Stimulated activated CD4-positive, alpha-beta T cell treated with anti-CD3 and anti-CD28 coated beads, Interleukin-4, amount 100 ng/mL, for 4 hours (primary cell): ENCODE results near the gene SMIM36.
"Not testable (repeated sequence)": the region's sequence is repeated elsewhere in the genome, so short reads cannot be mapped to it uniquely, and the experiment has no call there.

ENCODE experiments used
- DNase-seq, 2 experiments: peaks; one replicate each; pipeline ENCODE4 v3.0.0-alpha.2; 2020

Gene SMIM36

DNA sequence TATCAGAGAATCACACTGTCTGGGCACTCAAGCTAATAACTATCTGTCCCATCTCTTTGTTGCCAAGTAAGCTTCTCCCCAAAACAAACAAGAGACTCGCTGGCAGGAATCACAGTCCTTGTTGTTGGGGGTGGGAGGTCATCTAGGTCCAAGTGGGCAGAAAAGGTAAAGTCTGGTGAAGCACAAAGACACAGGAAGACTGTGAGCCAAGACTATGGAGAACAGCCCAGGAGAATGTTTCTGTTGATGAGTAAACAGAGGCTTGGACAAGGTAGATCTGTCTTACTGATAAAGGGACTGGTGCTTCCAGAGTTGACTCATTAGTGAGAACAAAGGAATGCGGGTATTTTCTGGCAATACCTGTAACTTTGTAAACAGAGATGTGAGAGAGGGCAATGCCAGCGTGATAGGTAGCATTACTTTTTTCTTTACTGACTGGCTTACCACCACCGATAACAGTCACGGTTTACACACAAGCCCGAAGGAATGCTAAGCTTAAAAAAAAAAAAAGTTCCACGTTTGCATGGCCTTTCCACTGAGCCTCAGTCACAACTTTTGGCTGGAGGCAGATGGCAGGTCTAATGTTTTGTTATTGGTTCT lies 78.1 kb downstream of the SMIM36 start:
- DNase-seq, result no peak

DNA sequence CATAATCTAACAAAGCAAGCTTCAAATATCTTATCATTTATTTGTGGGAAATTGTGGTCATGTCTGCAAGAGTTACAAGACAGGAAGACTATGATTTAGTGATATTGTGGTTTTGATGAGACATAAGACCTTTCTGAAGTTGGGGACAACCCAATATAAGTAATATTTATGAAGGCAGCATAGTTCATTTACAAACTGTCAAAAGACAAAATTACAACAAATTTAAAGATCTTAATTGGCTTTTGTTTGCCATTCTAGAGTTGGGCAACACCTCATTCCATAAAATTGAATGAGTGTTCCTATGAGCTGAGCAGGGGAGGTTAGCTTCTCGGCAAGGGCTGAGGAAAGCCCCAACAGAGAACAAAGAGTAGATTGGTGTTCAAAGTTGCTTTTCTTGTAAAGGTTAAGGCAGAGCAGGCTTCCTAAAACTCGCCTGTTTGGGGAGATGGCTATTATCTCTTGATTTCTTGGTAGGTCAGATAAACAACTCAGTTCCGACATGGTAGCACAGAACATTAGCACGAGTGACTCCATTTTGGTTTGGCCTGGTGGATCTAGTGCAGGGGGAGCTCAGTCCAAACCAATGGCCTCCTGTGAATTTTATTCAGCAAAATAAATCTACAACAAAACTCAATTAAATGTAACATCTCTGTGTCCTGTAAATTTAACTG lies 78.8 kb downstream of the SMIM36 start:
- no peak for DNase-seq

DNA sequence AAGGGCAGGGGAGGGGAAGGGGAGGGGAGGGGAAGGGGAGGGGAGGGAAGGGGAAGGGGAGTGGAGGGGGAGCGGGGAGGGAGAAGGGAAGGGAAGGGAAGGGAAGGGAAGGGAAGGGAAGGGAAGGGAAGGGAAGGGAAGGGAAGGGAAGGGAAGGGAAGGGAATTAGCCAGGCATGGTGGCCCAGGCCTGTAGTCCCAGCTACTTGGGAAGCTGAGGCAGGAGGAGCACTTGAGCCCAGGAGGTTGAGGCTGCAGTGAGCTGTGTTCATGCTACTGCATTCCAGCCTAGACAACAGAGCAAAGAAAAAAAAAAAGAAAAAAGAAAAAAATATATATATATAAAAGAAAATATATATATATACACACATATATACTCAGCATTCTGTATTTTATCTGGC lies 79.3 kb downstream of the SMIM36 start:
- DNase-seq, result not testable (repeated sequence)

DNA sequence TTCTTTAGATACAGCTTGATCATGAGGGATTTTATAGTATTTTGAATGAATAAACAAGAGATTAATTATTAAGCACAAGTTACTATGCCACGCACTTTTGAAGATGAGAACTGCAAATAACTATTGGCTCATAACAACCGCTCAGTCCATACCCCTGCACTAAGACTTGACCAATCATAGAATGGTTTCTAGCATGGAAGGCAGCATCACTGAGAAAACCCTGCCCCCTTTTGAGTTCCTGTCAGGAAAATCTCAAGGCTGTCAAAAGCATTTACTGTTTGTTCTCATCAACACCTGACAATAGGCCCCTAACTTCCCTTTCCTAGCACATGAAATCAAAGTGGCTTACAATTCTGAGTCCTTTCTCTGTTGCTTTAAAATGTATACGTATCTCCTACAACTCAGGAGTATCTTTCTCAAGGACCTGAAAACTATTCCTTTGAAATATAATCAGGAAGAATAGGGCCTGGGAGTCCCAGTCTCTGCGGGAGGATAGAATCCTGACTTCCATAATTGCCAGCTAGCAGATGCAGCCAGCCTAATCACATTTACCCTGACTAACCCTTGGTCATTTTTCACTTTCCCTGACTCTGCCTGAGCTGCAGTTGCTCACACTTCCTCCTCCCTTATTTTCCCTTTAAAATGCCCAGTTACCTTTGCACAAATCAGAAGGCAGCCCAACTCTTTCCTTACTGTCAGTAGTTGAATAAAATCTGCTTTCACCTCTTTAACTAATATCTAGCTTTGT lies 80.5 kb downstream of the SMIM36 start:
- no peak for DNase-seq

DNA sequence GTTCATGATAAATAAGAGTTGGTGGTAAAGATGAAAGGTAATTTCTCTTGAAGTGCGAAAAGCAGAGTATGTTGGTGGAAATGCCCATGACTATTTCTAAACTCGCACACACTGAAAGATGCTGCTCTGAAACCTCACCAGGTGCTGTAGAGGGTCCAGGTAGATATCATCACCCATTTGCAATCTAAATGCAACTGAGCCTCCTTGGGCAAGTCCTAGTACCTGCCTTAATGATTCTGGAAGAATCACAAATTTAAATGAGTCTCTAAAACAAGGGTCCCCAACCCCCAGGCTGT lies 83.7 kb downstream of the SMIM36 start:
- DNase-seq, result no peak

DNA sequence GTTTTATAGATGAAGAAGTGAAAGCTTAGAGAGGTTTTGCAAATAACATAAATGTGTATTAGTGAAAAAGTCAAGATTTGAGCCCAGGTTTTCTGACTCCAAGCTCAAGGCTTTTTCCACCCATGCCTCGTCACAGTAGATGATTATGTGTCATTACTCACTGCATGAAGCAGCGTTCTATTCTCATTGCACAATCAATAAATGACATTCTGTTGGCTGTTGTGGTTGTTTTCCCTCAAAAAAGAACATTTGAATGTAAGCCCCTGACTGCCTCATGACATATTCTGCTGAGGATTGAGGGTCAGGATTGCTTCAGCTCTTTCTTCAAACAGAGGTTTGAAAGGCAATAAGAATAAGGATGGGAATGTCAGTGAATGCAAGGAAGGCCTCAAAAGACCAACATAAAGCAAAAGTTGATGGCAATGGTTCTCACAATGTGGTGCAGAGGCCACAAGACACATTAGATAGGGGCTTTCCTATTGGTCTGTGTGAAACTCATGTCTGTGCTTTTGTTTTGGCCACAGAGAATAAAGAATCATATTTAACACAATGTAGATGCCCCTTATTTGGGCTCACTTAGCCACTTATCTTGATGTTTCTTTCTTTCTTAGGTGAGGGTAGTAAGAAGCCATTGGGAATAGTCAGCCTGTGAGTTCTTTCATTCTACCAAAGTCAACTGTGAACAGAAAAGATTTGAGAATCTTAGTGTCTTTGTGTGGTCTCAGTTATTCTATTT lies 84.2 kb downstream of the SMIM36 start:
- DNase-seq, result no peak

DNA sequence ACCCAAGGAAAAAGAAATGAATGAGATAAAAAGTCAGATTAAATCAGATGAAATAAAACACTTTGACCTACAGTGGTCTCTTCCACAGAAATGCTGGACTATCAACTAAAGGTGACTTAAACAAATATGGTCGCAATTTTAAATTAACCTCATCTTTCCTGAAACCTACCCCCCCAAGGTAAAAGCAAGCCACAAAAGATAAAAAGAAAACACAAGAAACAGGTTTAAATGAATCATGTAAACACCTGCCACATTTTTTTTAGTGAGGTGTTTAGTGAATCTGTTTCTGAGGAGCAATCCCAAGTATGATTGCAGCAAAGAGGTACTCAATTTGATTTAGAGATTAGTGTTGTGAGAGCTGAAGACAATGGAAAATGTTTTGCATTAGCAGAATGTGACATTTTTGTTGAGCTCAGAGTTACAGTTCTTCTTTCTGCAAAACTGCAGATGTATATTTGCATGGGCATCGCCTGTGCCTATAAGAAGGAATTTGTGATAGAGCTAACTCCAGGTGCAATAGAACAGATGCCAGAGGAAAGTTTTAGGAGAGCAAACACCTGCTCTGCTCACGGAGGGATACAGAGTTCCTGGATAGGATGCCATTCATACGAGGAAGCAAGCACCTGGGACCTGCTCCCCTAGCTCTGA lies 86.2 kb downstream of the SMIM36 start:
- DNase-seq, result no peak

DNA sequence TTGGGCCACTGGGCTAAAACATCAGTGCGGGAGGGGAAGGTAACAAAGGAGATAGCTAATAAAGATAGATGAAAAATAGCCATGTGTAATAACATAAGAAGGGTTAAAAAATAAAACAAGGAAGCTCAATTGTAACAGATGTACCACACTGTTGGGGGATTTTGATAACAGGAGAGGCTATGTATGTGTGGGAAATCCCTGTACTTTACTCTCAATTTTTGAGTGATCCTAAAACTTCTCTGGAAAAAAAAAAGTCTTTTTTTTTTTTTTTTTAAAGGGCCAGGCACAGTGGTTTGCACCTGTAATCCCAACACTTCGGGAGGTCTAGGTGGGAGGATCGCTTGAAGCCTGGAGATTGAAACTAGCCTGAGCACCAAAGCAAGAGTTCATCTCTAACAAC lies 87.7 kb downstream of the SMIM36 start:
- DNase-seq, result no peak

DNA sequence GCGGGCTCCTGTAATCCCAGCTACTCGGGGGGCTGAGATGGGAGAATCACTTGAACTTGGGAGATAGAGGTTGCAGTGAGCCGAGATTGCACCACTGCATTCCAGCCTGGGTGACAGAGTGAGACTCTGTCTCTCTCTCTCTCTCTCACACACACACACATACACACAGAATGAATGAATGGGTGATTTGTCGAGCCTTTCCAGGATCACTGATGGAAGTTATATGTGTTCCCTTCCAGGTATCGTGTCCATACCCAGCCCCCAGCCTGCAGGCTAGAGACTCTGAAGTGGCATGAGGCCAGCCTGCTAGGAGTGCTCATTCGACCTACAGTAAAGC lies 88.5 kb downstream of the SMIM36 start:
- not testable (repeated sequence) for DNase-seq

DNA sequence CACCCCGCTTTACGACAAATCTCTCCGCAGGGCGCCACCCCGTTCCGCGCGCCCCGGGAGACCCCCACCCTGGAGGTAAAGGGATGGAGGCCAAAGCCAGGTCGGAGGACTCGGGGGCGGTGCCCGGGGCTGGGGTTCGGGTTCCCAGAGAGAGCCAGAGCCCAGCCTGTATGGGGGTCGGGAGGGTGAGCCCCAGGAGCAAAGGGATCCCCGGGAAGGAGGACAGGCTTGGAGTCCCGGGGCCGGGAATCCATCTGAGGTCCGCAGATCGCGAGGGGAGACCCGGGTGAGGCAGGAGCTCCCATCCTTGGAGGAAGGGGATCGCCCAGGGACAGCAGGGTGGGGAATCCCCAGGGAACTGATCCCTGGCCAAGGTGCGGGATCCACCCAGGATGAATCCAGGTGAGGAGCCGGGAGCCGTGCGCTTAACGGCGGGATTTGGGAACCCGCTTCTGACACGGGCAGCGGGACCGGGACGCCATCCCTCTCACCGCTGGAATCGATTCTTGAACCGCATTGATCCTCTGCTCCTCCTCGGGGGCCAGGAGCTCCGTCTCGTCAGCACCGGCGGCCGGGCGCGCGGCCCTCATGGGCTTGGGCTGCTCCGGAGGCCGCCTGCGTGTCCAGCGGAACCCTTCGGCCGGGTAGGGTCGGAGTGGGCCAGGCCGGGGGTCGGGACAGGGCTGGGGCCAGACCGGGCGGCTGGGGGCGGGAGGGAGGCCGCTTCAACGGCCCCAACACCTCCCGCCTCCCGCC lies 89.9 kb downstream of the SMIM36 start, which contains the start of gene MMD:
Gene MMD (minus strand): TSS at position 657 of the 756 bp plus-strand sequence. CDS start 140 bp downstream, at position 517.
- peak in 1 of 2 experiments; percentile 6 for DNase-seq

DNA sequence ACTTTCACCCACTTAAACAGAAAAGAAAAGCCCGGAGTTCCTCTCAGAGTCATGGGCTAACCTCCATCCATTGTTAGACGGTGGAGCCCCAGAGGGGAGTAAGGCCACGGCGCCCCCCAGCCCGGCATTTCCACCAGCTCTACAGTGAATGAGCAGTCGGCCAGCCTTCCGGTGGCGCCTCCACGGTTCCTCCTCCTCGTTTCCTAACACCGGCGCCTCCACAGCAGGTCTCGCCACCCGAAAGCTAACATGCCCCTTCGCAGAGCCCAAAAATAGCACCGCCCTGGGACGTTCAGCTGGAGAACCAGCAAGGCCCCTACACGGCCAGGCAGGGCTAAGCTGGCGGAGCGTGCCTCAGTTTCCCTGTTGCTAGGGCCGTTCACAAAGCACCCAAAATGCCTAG lies 90.5 kb downstream of the SMIM36 start:
- DNase-seq, result peak; percentile 23 to 28

DNA sequence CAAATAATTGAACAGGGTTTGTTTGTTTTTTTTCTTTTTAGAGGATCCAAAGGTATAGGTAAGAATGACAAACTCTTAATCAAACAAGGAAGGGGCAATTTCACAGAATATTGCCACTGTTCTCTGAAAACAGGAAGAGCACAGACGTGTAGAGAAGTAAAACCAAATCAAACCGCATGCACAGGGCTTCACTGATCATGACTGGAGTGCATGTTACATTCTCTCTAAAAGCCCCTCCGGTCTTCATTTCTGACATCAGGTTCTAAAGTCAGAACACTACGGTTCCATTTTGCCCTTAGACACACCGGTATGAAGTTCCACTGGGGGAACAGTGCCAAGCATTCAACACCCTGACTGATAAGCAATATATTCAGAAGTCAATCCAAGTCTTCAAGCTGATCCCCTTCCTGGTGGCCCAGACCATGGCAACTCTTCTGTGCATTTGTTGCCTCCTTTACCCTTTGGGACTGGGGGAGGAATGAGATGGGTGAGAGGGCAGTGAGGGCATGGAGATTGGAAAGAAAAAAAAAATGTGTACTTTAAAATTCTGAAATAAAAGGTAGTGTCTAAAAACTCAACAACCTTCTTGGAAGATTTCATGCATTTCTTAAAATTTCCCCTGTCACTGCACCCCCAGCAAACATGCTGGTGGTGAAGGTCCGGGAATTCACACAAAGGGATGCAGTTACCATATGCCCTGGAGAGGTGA lies 91.0 kb downstream of the SMIM36 start:
- DNase-seq, result peak in 1 of 2 experiments; percentile 12

DNA sequence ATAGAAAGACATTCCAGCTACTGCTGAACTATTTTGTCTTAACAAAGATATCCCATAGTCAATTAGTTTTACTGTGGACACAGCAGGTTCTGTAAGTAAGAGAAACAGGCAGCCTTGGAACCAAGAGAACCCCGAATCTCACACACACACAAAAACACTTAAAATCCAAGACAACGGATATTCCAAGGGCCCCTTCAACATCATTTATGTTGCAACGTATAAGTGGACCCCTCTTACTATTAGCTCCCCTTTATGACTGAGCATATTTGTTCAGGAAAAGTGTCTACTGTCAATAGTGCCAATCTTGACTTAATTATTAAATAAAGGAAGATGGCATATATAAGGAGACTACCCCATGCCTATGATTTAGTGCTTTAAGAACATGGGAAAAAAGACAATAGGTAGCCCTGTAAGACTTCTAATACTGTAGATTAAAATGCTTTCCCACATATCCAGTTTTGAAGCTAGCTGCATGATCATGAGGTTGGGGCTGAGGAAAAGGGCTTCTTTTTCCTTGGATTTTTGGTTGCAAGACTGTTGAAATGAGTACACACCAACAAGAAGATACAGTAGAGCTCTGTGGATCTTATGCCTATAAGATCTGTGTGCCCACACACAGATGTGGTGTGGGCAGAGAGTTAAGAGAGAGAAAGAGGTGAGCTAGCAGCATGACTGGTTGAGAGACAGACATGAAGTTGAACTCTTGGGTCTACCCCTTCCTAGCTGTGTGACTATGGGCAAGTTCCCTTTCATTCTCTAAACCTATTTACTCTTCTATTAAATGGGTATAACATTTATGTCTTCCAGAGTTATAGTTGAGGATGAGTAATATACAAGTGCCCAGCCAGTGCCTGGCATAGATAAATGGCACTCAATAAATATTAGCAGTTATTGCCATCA lies 92.6 kb downstream of the SMIM36 start:
- DNase-seq, result no peak

DNA sequence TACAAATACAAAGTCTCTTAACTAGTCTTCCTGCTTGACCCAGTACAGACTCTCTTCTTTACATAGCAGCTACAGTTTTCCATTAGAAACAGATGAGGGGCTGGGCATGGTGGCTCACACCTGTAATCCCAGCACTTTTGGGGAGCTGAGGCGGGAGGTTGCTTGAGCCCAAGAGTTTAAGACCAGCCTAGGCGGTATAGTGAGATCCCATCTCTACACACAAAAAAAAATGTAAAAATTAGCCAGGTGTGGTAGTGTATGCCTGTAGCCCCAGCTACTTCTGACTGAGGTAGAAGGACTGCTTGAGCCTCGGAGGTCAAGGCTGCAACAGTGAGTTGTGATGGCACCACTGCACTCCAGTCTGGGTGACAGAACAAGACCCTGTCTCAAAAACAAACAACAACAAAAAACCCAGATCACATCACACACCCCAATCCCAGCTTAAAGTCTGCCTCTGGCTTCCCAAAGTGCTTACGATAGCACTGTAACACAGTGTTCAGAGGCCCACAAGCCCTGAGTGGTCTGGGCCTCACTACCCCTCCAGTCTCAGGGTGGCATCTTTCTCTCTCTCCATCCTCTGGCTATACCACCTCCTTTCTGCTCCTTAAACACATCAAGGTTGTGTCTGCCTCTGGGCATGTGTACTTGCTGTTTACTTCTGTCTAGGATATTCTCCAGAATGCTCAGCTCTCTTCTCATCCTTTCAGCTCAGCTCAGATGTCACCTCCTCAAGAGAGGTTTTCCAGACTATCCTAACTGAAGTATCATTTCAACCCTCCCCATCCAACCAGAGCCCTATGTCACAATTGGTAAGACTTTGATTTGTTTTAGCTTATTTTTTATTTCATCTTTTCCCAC lies 93.6 kb downstream of the SMIM36 start:
- DNase-seq, result no peak

DNA sequence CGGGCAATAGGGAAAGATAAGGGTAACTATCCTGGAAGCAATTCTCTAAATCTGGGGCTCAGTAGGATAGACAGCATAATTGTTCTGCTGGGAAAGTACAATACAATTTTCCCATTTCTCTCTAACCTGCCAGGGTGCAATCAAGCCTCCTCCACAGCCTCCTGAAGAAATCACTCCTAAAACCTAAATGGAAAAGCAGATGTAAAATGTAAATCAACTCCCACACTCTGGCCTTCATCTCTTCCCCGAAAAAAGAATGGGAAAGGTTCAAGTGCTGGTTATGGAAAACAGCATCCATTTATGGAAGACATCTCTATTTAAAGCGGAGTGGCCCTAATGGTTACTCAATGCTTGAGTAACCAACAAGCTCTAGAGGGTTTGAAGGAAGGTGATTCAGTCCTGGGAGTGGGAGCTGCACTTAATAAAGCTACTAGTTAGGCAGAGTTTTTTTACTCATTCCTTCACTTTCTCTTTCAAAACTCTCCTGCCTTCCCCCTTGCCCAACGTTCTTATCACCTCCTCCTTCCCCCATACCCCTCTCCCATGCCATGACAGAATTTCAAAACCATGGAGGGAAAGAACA lies 94.7 kb downstream of the SMIM36 start:
- DNase-seq, result no peak

DNA sequence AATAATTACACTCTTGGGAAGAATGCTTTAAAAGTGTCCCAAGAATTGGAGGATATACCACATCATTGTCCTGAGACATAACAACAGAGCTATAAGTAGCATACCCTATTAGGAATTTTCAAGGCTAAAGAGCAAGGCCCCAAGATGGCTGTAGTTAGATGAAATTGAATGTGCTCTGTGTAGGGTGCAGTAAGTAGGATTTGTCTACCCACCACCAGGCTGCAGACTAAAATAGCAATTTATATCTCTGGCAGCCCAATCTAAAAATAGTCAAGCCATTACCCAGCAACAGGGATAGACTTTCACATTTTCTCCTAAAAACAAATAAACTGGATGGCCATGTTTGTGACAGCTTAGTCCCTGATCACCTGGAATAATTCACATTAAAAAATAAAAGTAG lies 95.3 kb downstream of the SMIM36 start:
- no peak for DNase-seq

DNA sequence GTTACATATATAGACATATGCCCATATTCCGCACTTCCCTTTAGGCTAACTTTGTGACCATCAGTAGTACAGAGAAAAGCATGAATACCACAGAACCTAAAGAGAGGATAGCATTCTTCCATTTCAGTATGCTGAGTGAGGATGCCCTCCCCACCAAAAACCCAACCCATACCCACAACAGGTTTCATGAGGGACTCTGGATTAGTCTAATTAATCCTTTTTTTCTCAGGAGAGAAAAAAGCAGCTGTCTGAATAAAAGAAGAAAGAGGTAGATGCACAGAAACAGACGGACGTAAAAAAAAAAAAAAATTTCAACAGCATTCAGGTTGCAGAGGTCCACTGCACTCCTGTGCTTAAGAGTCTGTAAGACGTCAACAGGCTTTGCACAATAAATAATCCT lies 96.3 kb downstream of the SMIM36 start:
- DNase-seq, result no peak

DNA sequence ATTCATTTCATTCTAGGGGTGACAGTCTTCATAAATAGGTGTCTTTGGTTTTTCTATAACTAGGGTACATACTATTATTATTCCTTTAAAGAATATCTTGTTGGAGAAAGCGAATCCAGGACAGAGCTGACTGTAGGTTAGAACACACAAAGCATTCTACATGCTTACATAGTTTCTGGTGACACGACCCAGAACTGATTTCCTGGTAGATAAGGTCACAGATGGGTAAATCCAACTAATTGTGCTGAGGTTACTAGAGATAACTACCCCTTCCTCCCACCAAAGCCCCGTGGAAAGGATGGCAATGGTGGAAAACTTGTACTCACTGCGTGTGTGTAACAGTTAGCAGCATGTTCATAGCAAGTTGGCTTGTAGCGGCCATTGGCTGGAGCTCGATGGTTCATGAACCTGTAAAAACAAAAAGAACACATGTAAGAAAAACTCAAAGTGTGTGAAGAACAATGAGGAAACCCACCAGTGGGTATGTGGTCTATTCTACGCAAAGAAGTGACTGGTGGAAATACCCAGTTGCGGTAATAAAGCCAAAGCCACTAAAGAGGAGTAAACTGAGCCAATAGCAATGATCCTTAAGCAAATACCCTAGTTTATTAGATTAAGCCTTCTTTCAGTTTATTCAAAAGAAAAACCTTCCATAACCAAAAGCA lies 97.3 kb downstream of the SMIM36 start:
- DNase-seq, result no peak

DNA sequence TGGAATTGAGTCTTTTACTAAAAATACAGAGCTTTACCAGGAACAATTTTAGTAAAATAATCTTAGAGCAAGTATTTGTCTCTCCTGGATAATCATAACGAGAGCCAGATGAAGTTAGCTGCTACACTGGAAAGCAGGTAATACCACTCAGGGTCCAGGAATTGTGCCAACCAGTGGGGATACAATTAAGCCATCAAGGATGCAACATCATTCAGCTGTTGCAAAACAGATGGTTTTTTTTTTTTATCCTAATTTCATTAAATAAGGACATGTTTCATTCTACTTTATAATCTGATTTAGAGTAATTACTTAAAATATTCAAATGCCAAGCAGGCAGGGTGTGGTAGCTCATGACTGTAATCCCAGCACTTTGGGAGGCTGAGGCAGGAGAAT lies 99.8 kb downstream of the SMIM36 start:
- DNase-seq, result no peak
